ENCODE results near the gene STK35. TPM values are rescaled to one million over a fixed set of nuclear protein-coding genes. Genes with fewer than 3 reads are reported as not detected.

STK35 gene
- total and polyA plus RNA-seq, 2 experiments from 2014 or later, result 14.2 to 59.7 TPM

DNA sequence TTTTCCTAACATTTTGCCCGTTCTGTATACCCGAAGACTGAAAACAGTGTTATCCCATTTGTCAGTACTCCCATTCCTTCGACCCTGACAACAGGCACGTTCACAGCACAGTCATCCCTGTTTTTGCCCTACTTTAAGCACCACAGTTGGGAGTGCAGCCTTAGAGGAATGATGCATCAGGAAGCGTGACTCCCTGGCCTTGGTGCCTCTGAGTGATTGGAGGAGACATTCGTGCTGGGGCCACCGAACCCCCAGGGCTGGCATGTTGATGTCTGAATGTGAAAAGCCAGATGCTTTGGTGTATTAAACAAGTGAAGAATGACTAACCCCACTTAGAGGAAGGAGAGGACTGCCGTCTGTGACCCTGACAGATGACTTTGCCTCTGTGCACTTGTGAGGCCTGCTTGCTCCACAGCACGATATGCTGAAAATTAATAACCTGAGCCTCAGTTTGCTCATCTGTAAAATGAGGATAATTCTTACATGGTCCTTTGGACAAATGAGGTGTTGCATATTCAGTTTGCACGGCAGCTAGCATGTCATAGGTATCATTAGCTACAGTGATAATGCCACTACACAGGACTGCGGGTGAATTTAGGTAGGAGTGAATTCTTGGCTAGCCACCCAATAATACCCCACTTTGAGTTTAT is 36.0 kb downstream of the STK35 start (continued):
- TF ChIP-seq, protein P1, sequence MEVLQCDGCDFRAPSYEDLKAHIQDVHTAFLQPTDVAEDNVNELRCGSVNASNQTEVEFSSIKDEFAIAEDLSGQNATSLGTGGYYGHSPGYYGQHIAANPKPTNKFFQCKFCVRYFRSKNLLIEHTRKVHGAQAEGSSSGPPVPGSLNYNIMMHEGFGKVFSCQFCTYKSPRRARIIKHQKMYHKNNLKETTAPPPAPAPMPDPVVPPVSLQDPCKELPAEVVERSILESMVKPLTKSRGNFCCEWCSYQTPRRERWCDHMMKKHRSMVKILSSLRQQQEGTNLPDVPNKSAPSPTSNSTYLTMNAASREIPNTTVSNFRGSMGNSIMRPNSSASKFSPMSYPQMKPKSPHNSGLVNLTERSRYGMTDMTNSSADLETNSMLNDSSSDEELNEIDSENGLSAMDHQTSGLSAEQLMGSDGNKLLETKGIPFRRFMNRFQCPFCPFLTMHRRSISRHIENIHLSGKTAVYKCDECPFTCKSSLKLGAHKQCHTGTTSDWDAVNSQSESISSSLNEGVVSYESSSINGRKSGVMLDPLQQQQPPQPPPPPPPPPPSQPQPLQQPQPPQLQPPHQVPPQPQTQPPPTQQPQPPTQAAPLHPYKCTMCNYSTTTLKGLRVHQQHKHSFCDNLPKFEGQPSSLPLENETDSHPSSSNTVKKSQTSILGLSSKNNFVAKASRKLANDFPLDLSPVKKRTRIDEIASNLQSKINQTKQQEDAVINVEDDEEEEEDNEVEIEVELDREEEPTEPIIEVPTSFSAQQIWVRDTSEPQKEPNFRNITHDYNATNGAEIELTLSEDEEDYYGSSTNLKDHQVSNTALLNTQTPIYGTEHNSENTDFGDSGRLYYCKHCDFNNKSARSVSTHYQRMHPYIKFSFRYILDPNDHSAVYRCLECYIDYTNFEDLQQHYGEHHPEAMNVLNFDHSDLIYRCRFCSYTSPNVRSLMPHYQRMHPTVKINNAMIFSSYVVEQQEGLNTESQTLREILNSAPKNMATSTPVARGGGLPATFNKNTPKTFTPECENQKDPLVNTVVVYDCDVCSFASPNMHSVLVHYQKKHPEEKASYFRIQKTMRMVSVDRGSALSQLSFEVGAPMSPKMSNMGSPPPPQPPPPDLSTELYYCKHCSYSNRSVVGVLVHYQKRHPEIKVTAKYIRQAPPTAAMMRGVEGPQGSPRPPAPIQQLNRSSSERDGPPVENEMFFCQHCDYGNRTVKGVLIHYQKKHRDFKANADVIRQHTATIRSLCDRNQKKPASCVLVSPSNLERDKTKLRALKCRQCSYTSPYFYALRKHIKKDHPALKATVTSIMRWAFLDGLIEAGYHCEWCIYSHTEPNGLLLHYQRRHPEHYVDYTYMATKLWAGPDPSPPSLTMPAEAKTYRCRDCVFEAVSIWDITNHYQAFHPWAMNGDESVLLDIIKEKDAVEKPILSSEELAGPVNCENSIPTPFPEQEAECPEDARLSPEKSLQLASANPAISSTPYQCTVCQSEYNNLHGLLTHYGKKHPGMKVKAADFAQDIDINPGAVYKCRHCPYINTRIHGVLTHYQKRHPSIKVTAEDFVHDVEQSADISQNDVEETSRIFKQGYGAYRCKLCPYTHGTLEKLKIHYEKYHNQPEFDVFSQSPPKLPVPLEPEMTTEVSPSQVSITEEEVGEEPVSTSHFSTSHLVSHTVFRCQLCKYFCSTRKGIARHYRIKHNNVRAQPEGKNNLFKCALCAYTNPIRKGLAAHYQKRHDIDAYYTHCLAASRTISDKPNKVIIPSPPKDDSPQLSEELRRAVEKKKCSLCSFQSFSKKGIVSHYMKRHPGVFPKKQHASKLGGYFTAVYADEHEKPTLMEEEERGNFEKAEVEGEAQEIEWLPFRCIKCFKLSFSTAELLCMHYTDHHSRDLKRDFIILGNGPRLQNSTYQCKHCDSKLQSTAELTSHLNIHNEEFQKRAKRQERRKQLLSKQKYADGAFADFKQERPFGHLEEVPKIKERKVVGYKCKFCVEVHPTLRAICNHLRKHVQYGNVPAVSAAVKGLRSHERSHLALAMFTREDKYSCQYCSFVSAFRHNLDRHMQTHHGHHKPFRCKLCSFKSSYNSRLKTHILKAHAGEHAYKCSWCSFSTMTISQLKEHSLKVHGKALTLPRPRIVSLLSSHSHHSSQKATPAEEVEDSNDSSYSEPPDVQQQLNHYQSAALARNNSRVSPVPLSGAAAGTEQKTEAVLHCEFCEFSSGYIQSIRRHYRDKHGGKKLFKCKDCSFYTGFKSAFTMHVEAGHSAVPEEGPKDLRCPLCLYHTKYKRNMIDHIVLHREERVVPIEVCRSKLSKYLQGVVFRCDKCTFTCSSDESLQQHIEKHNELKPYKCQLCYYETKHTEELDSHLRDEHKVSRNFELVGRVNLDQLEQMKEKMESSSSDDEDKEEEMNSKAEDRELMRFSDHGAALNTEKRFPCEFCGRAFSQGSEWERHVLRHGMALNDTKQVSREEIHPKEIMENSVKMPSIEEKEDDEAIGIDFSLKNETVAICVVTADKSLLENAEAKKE (CRISPR knock-in tag; IDR thresholded peaks at IDR 0.05), result no peak

DNA sequence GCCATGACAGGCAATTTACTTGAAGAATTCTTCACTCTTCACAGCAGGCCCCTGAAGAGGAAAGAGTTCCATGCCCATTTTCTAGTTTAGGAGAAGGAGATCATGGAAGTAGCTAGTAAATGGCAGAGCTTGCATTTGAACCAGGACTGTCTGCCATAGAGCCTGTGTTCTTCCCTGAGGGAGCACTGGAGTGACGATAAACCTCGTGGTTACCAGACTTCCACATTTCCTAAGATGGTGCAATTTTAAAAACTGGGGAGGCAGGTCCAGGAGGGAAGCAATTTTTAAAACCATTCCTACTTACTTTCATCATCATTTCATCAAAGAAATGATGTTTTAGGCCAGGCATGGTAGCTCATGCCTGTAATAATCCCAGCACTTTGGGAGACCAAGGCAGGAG is 36.8 kb downstream of the STK35 start:
- no peaks in the 10 kb centered on the region for H3K27me3 ChIP-seq (ENCODE audit: insufficient read depth)
- DNase-seq (ENCODE audit: low spot score) (no peak), ATAC-seq (no peak)
- no peak overlapping the region for H2AFZ ChIP-seq
- H3K4me1 ChIP-seq (ENCODE audit: insufficient read depth), result no peaks in the 10 kb centered on the region
- Mint-ChIP-seq H3K36me3 (ENCODE audit: low read depth) (no peaks in the 10 kb centered on the region), H3K4me1 (peaks cover 2% of the 10 kb centered on the region), H3K9me3 (no peaks in the 10 kb centered on the region), H3K27me3 (ENCODE audit: insufficient read depth, low read depth, poor library complexity) (peaks cover 2% of the 10 kb centered on the region), H3K27ac (no peak overlapping the region), H3K4me3 (no peak overlapping the region)
- no peak overlapping the region for H3K4me3 ChIP-seq
- no peak overlapping the region for H3K4me2 ChIP-seq
- no peaks in the 10 kb centered on the region for H3F3A ChIP-seq (replicated peaks; ENCODE audit: low read depth)
- H3K79me2 ChIP-seq (replicated peaks; ENCODE audit: insufficient read depth), result peaks cover 59% of the 10 kb centered on the region
- no peaks in the 10 kb centered on the region for H3K9me2 ChIP-seq (ENCODE audit: insufficient read depth)
- H3K36me3 ChIP-seq (ENCODE audit: insufficient read depth), result no peaks in the 10 kb centered on the region
- no peak overlapping the region for H3K27ac ChIP-seq (ENCODE audit: low read depth)
- H4K20me1 ChIP-seq (replicated peaks; ENCODE audit: insufficient read depth), result peaks cover 42% of the 10 kb centered on the region
- no peak for TF ChIP-seq NANOG (IDR thresholded peaks at IDR 0.05; ENCODE audit: borderline replicate concordance)
- TF ChIP-seq, protein P1 (CRISPR knock-in tag; IDR thresholded peaks at IDR 0.05), result no peak
- TF ChIP-seq CREB1 (CRISPR knock-in tag; IDR thresholded peaks at IDR 0.05; ENCODE audit: low read depth), result no peak
- TF ChIP-seq ZNF331 (CRISPR knock-in tag; IDR thresholded peaks at IDR 0.05; ENCODE audit: low read depth), result no peak
- TF ChIP-seq, protein P2, sequence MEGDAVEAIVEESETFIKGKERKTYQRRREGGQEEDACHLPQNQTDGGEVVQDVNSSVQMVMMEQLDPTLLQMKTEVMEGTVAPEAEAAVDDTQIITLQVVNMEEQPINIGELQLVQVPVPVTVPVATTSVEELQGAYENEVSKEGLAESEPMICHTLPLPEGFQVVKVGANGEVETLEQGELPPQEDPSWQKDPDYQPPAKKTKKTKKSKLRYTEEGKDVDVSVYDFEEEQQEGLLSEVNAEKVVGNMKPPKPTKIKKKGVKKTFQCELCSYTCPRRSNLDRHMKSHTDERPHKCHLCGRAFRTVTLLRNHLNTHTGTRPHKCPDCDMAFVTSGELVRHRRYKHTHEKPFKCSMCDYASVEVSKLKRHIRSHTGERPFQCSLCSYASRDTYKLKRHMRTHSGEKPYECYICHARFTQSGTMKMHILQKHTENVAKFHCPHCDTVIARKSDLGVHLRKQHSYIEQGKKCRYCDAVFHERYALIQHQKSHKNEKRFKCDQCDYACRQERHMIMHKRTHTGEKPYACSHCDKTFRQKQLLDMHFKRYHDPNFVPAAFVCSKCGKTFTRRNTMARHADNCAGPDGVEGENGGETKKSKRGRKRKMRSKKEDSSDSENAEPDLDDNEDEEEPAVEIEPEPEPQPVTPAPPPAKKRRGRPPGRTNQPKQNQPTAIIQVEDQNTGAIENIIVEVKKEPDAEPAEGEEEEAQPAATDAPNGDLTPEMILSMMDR (conservative IDR thresholded peaks at IDR 0.05; ENCODE audit: low read depth in 2 of 2), result no peak
